Activated CD8-positive, alpha-beta T cell treated with anti-CD3 and anti-CD28 coated beads, Interleukin-2, amount 10 ng/mL, durations not matched to agents 7 days and 5 days (primary cell): ENCODE measurements around the gene PLCH1. TPM values are rescaled to one million over a fixed set of nuclear protein-coding genes. Genes with fewer than 3 reads are reported as not detected.

Experiments
- ATAC-seq: fragments of 150-1000 bp; cut with Tn5 transposase; one replicate; pipeline ENCODE4 v1.10.0; 2021; ENCODE audit warnings: moderate library complexity
- CTCF ChIA-PET: fragments of 350-600 bp; sonication (Branson Sonifier 250); formaldehyde crosslinking; loops from one replicate; lab custom pipeline; 2021; ENCODE audit warnings: antibody characterized with exemption; lab: Charles Lee
- POLR2A ChIA-PET: fragments of 350-600 bp; sonication (Branson Sonifier 250); formaldehyde crosslinking; loops from one replicate; lab custom pipeline; 2021; ENCODE audit warnings: antibody characterized with exemption; lab: Charles Lee
- DNase-seq: peaks from one replicate; pipeline ENCODE4 v3.0.0-alpha.2; 2020
- H3K27ac Mint-ChIP-seq: one replicate; pipeline ENCODE4 v1.8.0; 2021; ENCODE audit warnings: mild to moderate bottlenecking, mixed read lengths
- H3K27me3 Mint-ChIP-seq: one replicate; pipeline ENCODE4 v1.8.0; 2021; ENCODE audit warnings: low read depth, mixed read lengths
- H3K36me3 Mint-ChIP-seq: one replicate; pipeline ENCODE4 v1.8.0; 2021; ENCODE audit warnings: low read depth, mixed read lengths
- H3K4me1 Mint-ChIP-seq: one replicate; pipeline ENCODE4 v1.8.0; 2021; ENCODE audit warnings: low read depth, mixed read lengths
- H3K4me3 Mint-ChIP-seq: one replicate; pipeline ENCODE4 v1.8.0; 2021; ENCODE audit warnings: mild to moderate bottlenecking, mixed read lengths
- H3K9me3 Mint-ChIP-seq: one replicate; pipeline ENCODE4 v1.8.0; 2022; ENCODE audit warnings: mixed read lengths; ENCODE audit not compliant: insufficient read depth
- total RNA-seq, 2 experiments: library from RNA; stranded (reverse); gene quantifications; one replicate each; pipeline ENCODE4 v1.2.3, GENCODE V29; 2021

PLCH1 gene
- total RNA-seq, 2 experiments from 2014 or later: 2.0 to 2.4 TPM

GRCh38 chr3:155356594-155357370 is 388.1 kb downstream of the PLCH1 start:
- ChIA-PET CTCF (no interaction called here), POLR2A (no interaction called here)
- ATAC-seq: no peak
- Mint-ChIP-seq H3K27me3 (no peaks in the 10 kb centered on the region), H3K36me3 (no peaks in the 10 kb centered on the region), H3K4me3 (no peak overlapping the region), H3K4me1 (no peaks in the 10 kb centered on the region), H3K9me3 (no peaks in the 10 kb centered on the region), H3K27ac (no peak overlapping the region)
- no peak for DNase-seq

GRCh38 chr3:155354658-155355057 is 390.2 kb downstream of the PLCH1 start:
- CTCF ChIA-PET: interaction anchor here (3.5 kb wide), 1 partner anchor 348 kb away, joined by 36 read pairs; no protein-coding TSS in a partner anchor
- POLR2A ChIA-PET: no interaction called here
- no peak for DNase-seq

GRCh38 chr3:155352900-155353490 is 391.9 kb downstream of the PLCH1 start:
- no peak for ATAC-seq
- Mint-ChIP-seq H3K9me3 (no peaks in the 10 kb centered on the region), H3K36me3 (no peaks in the 10 kb centered on the region), H3K27ac (no peak overlapping the region), H3K4me3 (no peak overlapping the region), H3K4me1 (no peaks in the 10 kb centered on the region), H3K27me3 (peaks cover 3% of the 10 kb centered on the region)
- no peak for DNase-seq
- POLR2A ChIA-PET: no interaction called here
- CTCF ChIA-PET: interaction anchor here (2.0 to 3.5 kb wide), 2 partner anchors 13 to 349 kb away, joined by 6 to 36 read pairs; no protein-coding TSS in a partner anchor

More at GRCh38 chr3:155354658-155355057, 390.2 kb downstream of the PLCH1 start:
- Mint-ChIP-seq H3K9me3 (no peaks in the 10 kb centered on the region), H3K4me1 (no peaks in the 10 kb centered on the region), H3K4me3 (no peak overlapping the region), H3K27me3 (peaks cover 3% of the 10 kb centered on the region), H3K27ac (no peak overlapping the region), H3K36me3 (no peaks in the 10 kb centered on the region)
- ATAC-seq: no peak

GRCh38 chr3:155350571-155350970 is 394.3 kb downstream of the PLCH1 start:
- Mint-ChIP-seq H3K27me3 (peaks cover 3% of the 10 kb centered on the region), H3K4me1 (no peaks in the 10 kb centered on the region), H3K27ac (no peak overlapping the region), H3K36me3 (no peaks in the 10 kb centered on the region), H3K4me3 (no peak overlapping the region), H3K9me3 (no peaks in the 10 kb centered on the region)
- POLR2A ChIA-PET: no interaction called here
- ATAC-seq: no peak
- CTCF ChIA-PET: interaction anchor here (2.0 kb wide), 1 partner anchor 351 kb away, joined by 5 read pairs; no protein-coding TSS in a partner anchor
- no peak for DNase-seq

- CTCF ChIA-PET: no interaction called here
- peaks cover 9% of the 10 kb centered on the region for H3K27me3 Mint-ChIP-seq
- no peak overlapping the region for H3K4me3 Mint-ChIP-seq
- ATAC-seq: no peak
- H3K4me1 Mint-ChIP-seq: no peaks in the 10 kb centered on the region
- DNase-seq: no peak
- no peak overlapping the region for H3K27ac Mint-ChIP-seq
- H3K9me3 Mint-ChIP-seq: no peaks in the 10 kb centered on the region
- H3K36me3 Mint-ChIP-seq: no peaks in the 10 kb centered on the region
- POLR2A ChIA-PET: no interaction called here
Measured at GRCh38 chr3:155347901-155348300, 397.0 kb downstream of the PLCH1 start.

- CTCF ChIA-PET: interaction anchor here (1.3 kb wide), 1 partner anchor 19 kb away, joined by 5 read pairs; no protein-coding TSS in a partner anchor
- Mint-ChIP-seq H3K9me3 (no peaks in the 10 kb centered on the region), H3K4me1 (peaks cover 12% of the 10 kb centered on the region), H3K36me3 (no peaks in the 10 kb centered on the region), H3K27me3 (peaks cover 8% of the 10 kb centered on the region), H3K4me3 (no peak overlapping the region), H3K27ac (no peak overlapping the region)
- POLR2A ChIA-PET: no interaction called here
- DNase-seq (no peak), ATAC-seq (no peak)
Measured at GRCh38 chr3:155342344-155342743, 402.5 kb downstream of the PLCH1 start.

GRCh38 chr3:155339052-155339451 is 405.8 kb downstream of the PLCH1 start:
- Mint-ChIP-seq H3K27ac (no peak overlapping the region), H3K4me3 (no peak overlapping the region), H3K36me3 (no peaks in the 10 kb centered on the region), H3K9me3 (no peaks in the 10 kb centered on the region), H3K4me1 (peaks cover 35% of the 10 kb centered on the region), H3K27me3 (peaks cover 5% of the 10 kb centered on the region)
- ChIA-PET POLR2A (no interaction called here), CTCF (interaction anchor here (1.2 kb wide), 1 partner anchor 16 kb away, joined by 3 read pairs; no protein-coding TSS in a partner anchor)
- ATAC-seq: no peak
- DNase-seq: no peak

- Mint-ChIP-seq H3K27ac (no peak overlapping the region), H3K4me1 (peaks cover 41% of the 10 kb centered on the region), H3K36me3 (no peaks in the 10 kb centered on the region), H3K27me3 (peaks cover 3% of the 10 kb centered on the region), H3K9me3 (no peaks in the 10 kb centered on the region), H3K4me3 (no peak overlapping the region)
- DNase-seq (no peak), ATAC-seq (no peak)
- CTCF ChIA-PET: interaction anchor here (1.2 to 3.0 kb wide), 3 partner anchors 7 to 16 kb away, joined by 4 to 14 read pairs (median 6); no protein-coding TSS in a partner anchor
- POLR2A ChIA-PET: no interaction called here
Measured at GRCh38 chr3:155335724-155336354, 409.0 kb downstream of the PLCH1 start.

GRCh38 chr3:155334914-155335723 is 409.8 kb downstream of the PLCH1 start:
- Mint-ChIP-seq H3K4me1 (peaks cover 41% of the 10 kb centered on the region), H3K4me3 (peak overlapping the region; percentile 1), H3K9me3 (no peaks in the 10 kb centered on the region), H3K36me3 (no peaks in the 10 kb centered on the region), H3K27ac (peak overlapping the region; percentile 83), H3K27me3 (peaks cover 3% of the 10 kb centered on the region)
- POLR2A ChIA-PET: no interaction called here
- peak; percentile 93 for ATAC-seq
- CTCF ChIA-PET: interaction anchor here (0.7 to 3.0 kb wide), 4 partner anchors 8 to 382 kb away, joined by 3 to 14 read pairs (median 5); no protein-coding TSS in a partner anchor
- DNase-seq: peak; percentile 63

GRCh38 chr3:155334215-155334913 is 410.5 kb downstream of the PLCH1 start:
- ChIA-PET CTCF (interaction anchor here (1.2 to 3.0 kb wide), 3 partner anchors 9 to 17 kb away, joined by 4 to 14 read pairs (median 6); no protein-coding TSS in a partner anchor), POLR2A (no interaction called here)
- peak overlapping the region; percentile 1 for H3K4me3 Mint-ChIP-seq
- DNase-seq (no peak), ATAC-seq (no peak)
- H3K27me3 Mint-ChIP-seq: peaks cover under 1% of the 10 kb centered on the region
- H3K4me1 Mint-ChIP-seq: peaks cover 37% of the 10 kb centered on the region
- H3K36me3 Mint-ChIP-seq: no peaks in the 10 kb centered on the region
- peak overlapping the region; percentile 83 for H3K27ac Mint-ChIP-seq
- no peaks in the 10 kb centered on the region for H3K9me3 Mint-ChIP-seq
